ENCODE results near the gene ASB13. TPM values are rescaled to one million over a fixed set of nuclear protein-coding genes. Genes with fewer than 3 reads are reported as not detected.

Gene ASB13
- total and polyA plus RNA-seq, 3 experiments from 2014 or later = 6.8 to 8.7 (median 7.5) TPM

DNA sequence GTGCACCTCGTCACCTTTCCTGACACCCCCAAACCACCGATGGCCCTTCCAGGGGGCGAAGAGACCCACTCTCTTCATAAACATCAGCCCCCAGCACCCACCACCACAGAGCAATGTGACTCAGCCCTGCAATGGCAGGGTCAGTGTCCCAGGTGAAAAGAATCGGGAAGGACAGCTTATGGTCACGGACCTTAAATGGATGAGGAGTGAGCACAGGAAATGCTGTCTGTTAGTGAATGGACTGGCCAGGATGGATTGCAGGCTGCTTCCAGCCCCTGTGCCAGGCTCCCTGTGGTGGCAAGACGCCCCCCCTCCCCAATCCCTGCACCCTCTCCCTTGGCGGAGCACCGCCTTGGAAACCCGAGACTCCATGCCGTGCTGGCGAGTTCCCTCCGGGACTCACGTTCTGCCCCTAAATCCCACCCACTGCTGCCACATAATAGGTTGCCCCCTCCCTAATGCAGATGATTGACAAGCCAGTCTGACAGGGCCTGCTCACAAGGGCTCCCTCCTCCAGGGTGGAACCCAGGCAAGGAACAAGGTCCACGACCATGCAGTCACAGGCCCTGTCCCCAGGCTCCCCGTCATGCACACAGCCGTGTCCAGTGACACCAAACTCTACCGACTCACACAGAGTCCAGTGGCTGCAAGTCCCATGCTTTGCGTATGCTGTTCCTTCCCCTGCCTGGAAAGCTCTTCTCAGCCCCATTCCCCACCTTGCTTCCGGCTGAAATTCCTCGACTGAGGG, 7.3 kb downstream of the ASB13 start:
- no peaks in the 10 kb centered on the region for H3K36me3 ChIP-seq (ENCODE audit: insufficient read depth, low read length)
- no peaks in the 10 kb centered on the region for H3K27me3 ChIP-seq (ENCODE audit: insufficient read depth, low read length, poor library complexity, severe bottlenecking)
- no peak for DNase-seq
- no peaks in the 10 kb centered on the region for H3K9me3 Mint-ChIP-seq
- no peaks in the 10 kb centered on the region for H3K36me3 Mint-ChIP-seq
- no peak overlapping the region for H3K4me3 Mint-ChIP-seq
- no peak overlapping the region for H3K4me3 ChIP-seq (ENCODE audit: low read length)
- no peak overlapping the region for H3K27ac Mint-ChIP-seq
- CTCF ChIA-PET = no interaction called here
- POLR2A ChIA-PET = no interaction called here
- H3K27ac ChIP-seq (ENCODE audit: low read depth, low read length) = no peak overlapping the region
- peaks cover 22% of the 10 kb centered on the region for H3K4me1 ChIP-seq (ENCODE audit: insufficient read depth, low read length)
- peaks cover 15 to 45% (median 33%) of the 10 kb centered on the region in 3 donors for H3K4me1 Mint-ChIP-seq
- H3K27me3 Mint-ChIP-seq = peaks cover 0 to 2% of the 10 kb centered on the region in 2 donors
- no peaks in the 10 kb centered on the region for H3K9me3 ChIP-seq (ENCODE audit: low read length)

DNA sequence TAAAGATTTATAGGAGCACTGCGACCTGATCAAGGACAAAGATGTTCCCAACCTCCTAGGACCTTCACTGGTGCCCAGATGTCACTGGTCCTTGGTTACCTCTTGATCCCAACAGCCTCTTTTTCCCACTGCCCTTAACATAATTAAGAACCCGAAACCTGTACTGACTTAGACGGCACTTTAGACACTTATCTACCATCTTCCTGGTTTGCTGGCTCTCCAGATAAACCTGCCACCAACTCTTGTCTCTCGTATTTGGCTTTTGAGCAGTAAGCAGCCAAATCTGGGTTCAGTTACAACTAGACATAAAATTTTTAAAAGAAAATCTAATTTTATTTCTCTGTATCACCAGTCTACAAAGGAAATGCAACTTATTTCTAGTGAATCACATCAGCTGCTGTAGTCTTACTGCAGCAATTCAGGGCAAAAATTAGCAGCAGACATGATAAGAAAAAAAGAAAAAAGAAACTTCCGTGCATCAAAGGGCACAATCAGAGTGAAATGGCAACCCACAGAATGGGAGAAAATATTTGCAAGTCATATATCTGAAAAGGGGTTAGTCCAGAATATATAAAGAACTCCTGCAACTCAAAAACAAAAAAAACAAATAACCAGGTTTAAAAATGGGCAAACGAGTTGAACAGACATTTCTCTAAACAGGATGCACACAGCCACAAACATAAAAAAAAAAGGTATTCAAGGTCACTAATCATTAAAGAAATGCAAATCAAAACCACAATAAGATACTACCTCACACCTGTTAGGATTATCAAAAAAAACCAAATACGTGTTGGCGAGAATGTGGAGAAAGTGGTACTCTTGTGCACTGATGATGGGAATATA, 9.4 kb downstream of the ASB13 start:
- Mint-ChIP-seq H3K4me1 (peaks cover 15 to 41% (median 28%) of the 10 kb centered on the region in 3 donors), H3K4me3 (peak overlapping the region in 3 of 7 donors; percentile 1 to 37 (median 33)), H3K27ac (peak overlapping the region in 5 of 8 donors; percentile 3 to 63 (median 8)), H3K27me3 (no peaks in the 10 kb centered on the region), H3K36me3 (no peaks in the 10 kb centered on the region), H3K9me3 (no peaks in the 10 kb centered on the region)
- H3K36me3 ChIP-seq (ENCODE audit: insufficient read depth, low read length) = no peaks in the 10 kb centered on the region
- peaks cover 22% of the 10 kb centered on the region for H3K4me1 ChIP-seq (ENCODE audit: insufficient read depth, low read length)
- ChIA-PET POLR2A (no interaction called here), CTCF (interaction anchor here (1.0 kb wide), 1 partner anchor 27 kb away, joined by 4 read pairs; no protein-coding TSS in a partner anchor)
- H3K27me3 ChIP-seq (ENCODE audit: insufficient read depth, low read length, poor library complexity, severe bottlenecking) = no peaks in the 10 kb centered on the region
- no peak overlapping the region for H3K27ac ChIP-seq (ENCODE audit: low read depth, low read length)
- no peak overlapping the region for H3K4me3 ChIP-seq (ENCODE audit: low read length)
- H3K9me3 ChIP-seq (ENCODE audit: low read length) = no peaks in the 10 kb centered on the region
- DNase-seq = no peak

DNA sequence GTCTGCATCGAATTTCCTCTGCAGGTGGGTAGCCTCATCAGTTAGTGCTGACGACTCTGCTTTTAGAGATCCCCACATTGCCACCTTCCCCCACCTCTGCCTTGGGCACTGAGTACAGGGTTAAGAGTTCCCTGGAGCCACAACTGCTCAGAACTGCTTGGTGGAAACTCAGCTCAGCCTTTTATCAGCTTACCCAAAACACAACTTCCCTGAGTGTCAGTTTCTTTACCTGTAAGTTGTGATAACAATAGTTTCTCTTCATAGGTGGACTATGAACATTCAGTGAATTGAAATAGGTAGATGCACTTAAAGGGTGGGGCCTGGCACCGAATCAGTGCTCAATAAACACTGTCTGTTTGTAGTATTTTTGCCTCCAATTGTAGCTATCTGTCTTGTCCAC, 11.3 kb downstream of the ASB13 start:
- peaks cover 12 to 35% (median 23%) of the 10 kb centered on the region in 3 donors for H3K4me1 Mint-ChIP-seq
- H3K36me3 ChIP-seq (ENCODE audit: insufficient read depth, low read length) = no peaks in the 10 kb centered on the region
- no peak overlapping the region for H3K4me3 ChIP-seq (ENCODE audit: low read length)
- no peak overlapping the region for H3K27ac ChIP-seq (ENCODE audit: low read depth, low read length)
- H3K36me3 Mint-ChIP-seq = peaks cover 0 to 2% (median 0%) of the 10 kb centered on the region in 3 donors
- DNase-seq = no peak
- no peaks in the 10 kb centered on the region for H3K27me3 Mint-ChIP-seq
- no peak overlapping the region for H3K4me3 Mint-ChIP-seq
- H3K4me1 ChIP-seq (ENCODE audit: insufficient read depth, low read length) = peaks cover 22% of the 10 kb centered on the region
- H3K27me3 ChIP-seq (ENCODE audit: insufficient read depth, low read length, poor library complexity, severe bottlenecking) = no peaks in the 10 kb centered on the region
- no peaks in the 10 kb centered on the region for H3K9me3 Mint-ChIP-seq
- ChIA-PET CTCF (interaction anchor here (1.0 kb wide), 1 partner anchor 25 kb away, joined by 3 read pairs; no protein-coding TSS in a partner anchor), POLR2A (no interaction called here)
- H3K9me3 ChIP-seq (ENCODE audit: low read length) = no peaks in the 10 kb centered on the region
- H3K27ac Mint-ChIP-seq = no peak overlapping the region

DNA sequence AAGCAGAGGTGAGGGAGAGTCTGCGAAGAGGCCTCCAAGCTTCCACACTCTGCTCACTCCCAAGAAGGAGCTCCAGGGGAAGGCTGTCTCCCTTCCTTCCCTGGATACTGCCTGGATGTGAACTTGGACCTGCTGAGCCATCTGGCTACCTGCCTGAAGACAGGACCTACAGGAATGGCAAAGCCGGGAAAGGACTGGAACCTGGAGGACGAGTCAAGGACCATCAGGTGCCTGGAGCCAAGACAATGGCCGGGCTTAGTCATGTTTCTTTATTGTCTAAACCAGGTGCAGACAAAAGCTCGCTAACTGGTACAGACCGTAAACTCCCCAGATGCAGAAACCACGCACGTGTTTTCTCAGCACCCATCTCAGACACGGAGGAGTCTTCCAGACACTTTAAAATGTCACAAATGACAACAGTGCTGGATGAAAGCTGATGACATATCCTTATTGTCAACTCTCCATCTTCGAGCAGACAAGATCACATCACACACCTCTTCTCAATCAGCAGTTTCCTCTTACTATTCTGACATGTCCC, 12.1 kb downstream of the ASB13 start:
- Mint-ChIP-seq H3K4me3 (no peak overlapping the region), H3K36me3 (peaks cover 0 to 4% (median 0%) of the 10 kb centered on the region in 3 donors), H3K9me3 (no peaks in the 10 kb centered on the region), H3K27ac (no peak overlapping the region), H3K27me3 (no peaks in the 10 kb centered on the region), H3K4me1 (peaks cover 6 to 26% (median 18%) of the 10 kb centered on the region in 3 donors)
- peaks cover 22% of the 10 kb centered on the region for H3K4me1 ChIP-seq (ENCODE audit: insufficient read depth, low read length)
- ChIA-PET POLR2A (no interaction called here), CTCF (no interaction called here)
- no peaks in the 10 kb centered on the region for H3K36me3 ChIP-seq (ENCODE audit: insufficient read depth, low read length)
- DNase-seq = no peak
- no peaks in the 10 kb centered on the region for H3K27me3 ChIP-seq (ENCODE audit: insufficient read depth, low read length, poor library complexity, severe bottlenecking)
- no peaks in the 10 kb centered on the region for H3K9me3 ChIP-seq (ENCODE audit: low read length)
- no peak overlapping the region for H3K4me3 ChIP-seq (ENCODE audit: low read length)
- H3K27ac ChIP-seq (ENCODE audit: low read depth, low read length) = no peak overlapping the region

DNA sequence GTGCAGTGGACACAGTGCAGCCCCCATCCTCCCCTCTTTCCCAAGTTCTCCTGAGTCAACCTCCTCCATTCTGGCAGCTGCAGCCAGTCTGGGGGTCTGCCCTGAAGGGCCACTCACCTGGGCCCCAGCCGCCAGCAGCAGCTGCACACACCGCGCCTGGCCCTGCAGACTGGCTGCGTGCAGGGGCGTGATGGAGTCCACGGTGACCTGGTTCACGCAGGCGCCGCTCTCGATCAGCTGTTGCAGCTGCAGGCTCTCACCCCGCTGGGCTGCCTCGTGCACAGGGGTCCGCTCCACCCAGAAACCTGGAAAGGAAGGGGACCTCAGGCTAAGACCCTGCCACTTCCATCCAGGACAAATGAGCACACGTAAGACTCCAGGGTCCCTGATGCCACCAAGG, 13.6 kb downstream of the ASB13 start:
- H3K9me3 Mint-ChIP-seq = no peaks in the 10 kb centered on the region
- Histone ChIP-seq H3K27ac (ENCODE audit: low read depth, low read length) (no peak overlapping the region), H3K4me3 (ENCODE audit: low read length) (no peak overlapping the region), H3K4me1 (ENCODE audit: insufficient read depth, low read length) (peaks cover 22% of the 10 kb centered on the region), H3K9me3 (ENCODE audit: low read length) (no peaks in the 10 kb centered on the region), H3K36me3 (ENCODE audit: insufficient read depth, low read length) (no peaks in the 10 kb centered on the region), H3K27me3 (ENCODE audit: insufficient read depth, low read length, poor library complexity, severe bottlenecking) (no peaks in the 10 kb centered on the region)
- ChIA-PET CTCF (interaction anchor here (0.8 kb wide), 1 partner anchor 23 kb away, joined by 4 read pairs; no protein-coding TSS in a partner anchor), POLR2A (no interaction called here)
- no peak overlapping the region for H3K27ac Mint-ChIP-seq
- DNase-seq = no peak
- no peaks in the 10 kb centered on the region for H3K27me3 Mint-ChIP-seq
- peaks cover 0 to 8% (median 0%) of the 10 kb centered on the region in 3 donors for H3K36me3 Mint-ChIP-seq
- H3K4me3 Mint-ChIP-seq = no peak overlapping the region
- peaks cover 6 to 25% (median 18%) of the 10 kb centered on the region in 3 donors for H3K4me1 Mint-ChIP-seq

DNA sequence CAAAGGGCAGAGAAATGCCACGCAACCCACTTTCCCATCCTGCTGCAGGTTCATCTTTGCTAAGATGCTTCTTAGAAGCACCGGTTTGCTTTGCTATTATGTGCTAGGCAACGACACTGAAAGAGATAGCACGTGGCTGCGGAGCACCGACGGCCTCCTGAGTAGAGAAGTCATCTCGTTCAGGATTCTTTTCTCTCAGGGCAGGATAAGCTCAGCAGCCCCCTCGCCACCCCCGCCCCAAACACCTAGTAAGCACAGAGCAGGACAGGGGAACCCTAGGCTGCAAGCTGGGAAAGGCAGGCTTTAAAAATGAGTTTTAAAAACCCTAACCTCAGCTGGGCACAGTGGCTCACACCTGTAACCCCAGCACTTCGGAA, 15.0 kb downstream of the ASB13 start:
- ChIA-PET CTCF (no interaction called here), POLR2A (no interaction called here)
- no peak overlapping the region for H3K4me3 ChIP-seq (ENCODE audit: low read length)
- Mint-ChIP-seq H3K27ac (peak overlapping the region in 3 of 8 donors; percentile 22 to 29 (median 23)), H3K9me3 (no peaks in the 10 kb centered on the region), H3K36me3 (peaks cover 0 to 13% (median 0%) of the 10 kb centered on the region in 3 donors), H3K27me3 (no peaks in the 10 kb centered on the region), H3K4me1 (peaks cover 0 to 12% (median 5%) of the 10 kb centered on the region in 3 donors), H3K4me3 (no peak overlapping the region)
- DNase-seq = no peak
- H3K27me3 ChIP-seq (ENCODE audit: insufficient read depth, low read length, poor library complexity, severe bottlenecking) = no peaks in the 10 kb centered on the region
- no peak overlapping the region for H3K27ac ChIP-seq (ENCODE audit: low read depth, low read length)
- H3K9me3 ChIP-seq (ENCODE audit: low read length) = no peaks in the 10 kb centered on the region
- no peaks in the 10 kb centered on the region for H3K36me3 ChIP-seq (ENCODE audit: insufficient read depth, low read length)
- peaks cover 9% of the 10 kb centered on the region for H3K4me1 ChIP-seq (ENCODE audit: insufficient read depth, low read length)

DNA sequence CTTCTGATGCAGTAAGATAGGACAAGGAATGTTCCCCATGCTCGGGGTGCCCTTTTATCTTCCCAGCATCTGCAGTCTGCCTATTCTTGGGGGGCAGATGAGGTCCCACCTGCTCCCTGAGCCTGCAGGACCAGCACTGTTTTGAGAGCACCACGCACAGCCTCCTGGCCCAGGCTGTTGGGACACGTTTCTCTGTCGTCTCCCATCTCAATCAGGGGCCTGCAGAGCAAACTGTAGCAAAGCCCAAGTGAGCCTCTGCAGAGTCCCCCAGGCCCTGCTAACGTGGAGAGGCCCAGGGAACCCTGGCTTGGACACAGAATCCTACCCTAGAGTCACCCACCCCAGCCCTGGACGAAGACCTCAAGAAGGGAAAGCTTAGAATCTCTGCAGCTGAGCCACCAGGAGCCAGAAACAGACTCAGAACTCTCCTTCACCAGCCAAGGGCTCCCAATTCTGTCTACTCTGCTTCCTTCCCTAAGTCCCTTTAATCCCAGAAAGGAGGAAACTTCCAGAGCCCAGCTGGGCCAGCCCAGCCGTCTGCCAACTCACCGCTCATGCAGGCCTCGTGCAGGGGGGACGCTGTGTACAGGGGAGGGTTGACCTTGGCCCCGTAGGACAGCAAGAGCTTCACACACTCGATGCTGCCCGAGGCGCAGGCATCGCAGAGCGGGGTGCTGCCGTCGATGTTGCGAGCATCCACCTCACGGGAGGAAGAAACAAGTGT, 15.6 kb downstream of the ASB13 start:
- no peaks in the 10 kb centered on the region for H3K9me3 Mint-ChIP-seq
- H3K36me3 ChIP-seq (ENCODE audit: insufficient read depth, low read length) = no peaks in the 10 kb centered on the region
- no peak overlapping the region for H3K27ac ChIP-seq (ENCODE audit: low read depth, low read length)
- H3K27me3 Mint-ChIP-seq = no peaks in the 10 kb centered on the region
- no peak overlapping the region for H3K4me3 ChIP-seq (ENCODE audit: low read length)
- ChIA-PET POLR2A (no interaction called here), CTCF (no interaction called here)
- peaks cover 0 to 13% (median 0%) of the 10 kb centered on the region in 3 donors for H3K36me3 Mint-ChIP-seq
- no peak for DNase-seq
- no peaks in the 10 kb centered on the region for H3K27me3 ChIP-seq (ENCODE audit: insufficient read depth, low read length, poor library complexity, severe bottlenecking)
- H3K4me3 Mint-ChIP-seq = no peak overlapping the region
- peaks cover 0 to 11% (median 5%) of the 10 kb centered on the region in 3 donors for H3K4me1 Mint-ChIP-seq
- H3K27ac Mint-ChIP-seq = peak overlapping the region in 3 of 8 donors; percentile 22 to 29 (median 23)
- no peaks in the 10 kb centered on the region for H3K9me3 ChIP-seq (ENCODE audit: low read length)
- H3K4me1 ChIP-seq (ENCODE audit: insufficient read depth, low read length) = peaks cover 7% of the 10 kb centered on the region

Measured in CD8-positive, alpha-beta memory T cell (primary cell).